Mucosa of stomach (tissue), 1 donor: ENCODE results near the gene NRTN.
"Not testable (repeated sequence)": the region's sequence is repeated elsewhere in the genome, so short reads cannot be mapped to it uniquely, and the experiment has no call there.

ENCODE experiments used
- H3K27me3 ChIP-seq: one replicate; pipeline ENCODE4 v1.7.0; 2013; ENCODE audit warnings: mild to moderate bottlenecking, low read length; ENCODE audit not compliant: control insufficient read depth, insufficient read depth
- H3K36me3 ChIP-seq: one replicate; pipeline ENCODE4 v1.7.0; 2013; ENCODE audit warnings: low read length; ENCODE audit not compliant: control insufficient read depth, insufficient read depth
- H3K4me1 ChIP-seq: one replicate; pipeline ENCODE4 v1.7.0; 2013; ENCODE audit warnings: mild to moderate bottlenecking, low read length; ENCODE audit not compliant: control insufficient read depth, insufficient read depth
- H3K4me3 ChIP-seq: one replicate; pipeline ENCODE4 v1.7.0; 2013; ENCODE audit warnings: low read length
- H3K9ac ChIP-seq: one replicate; pipeline ENCODE4 v1.7.0; 2013; ENCODE audit warnings: mild to moderate bottlenecking, low read length, moderate library complexity
- H3K9me3 ChIP-seq: one replicate; pipeline ENCODE4 v1.7.0; 2013; ENCODE audit warnings: mild to moderate bottlenecking, low read length, moderate library complexity; ENCODE audit not compliant: control insufficient read depth
- donor health status: Pancreatic carcinoma.

The NRTN gene

DNA sequence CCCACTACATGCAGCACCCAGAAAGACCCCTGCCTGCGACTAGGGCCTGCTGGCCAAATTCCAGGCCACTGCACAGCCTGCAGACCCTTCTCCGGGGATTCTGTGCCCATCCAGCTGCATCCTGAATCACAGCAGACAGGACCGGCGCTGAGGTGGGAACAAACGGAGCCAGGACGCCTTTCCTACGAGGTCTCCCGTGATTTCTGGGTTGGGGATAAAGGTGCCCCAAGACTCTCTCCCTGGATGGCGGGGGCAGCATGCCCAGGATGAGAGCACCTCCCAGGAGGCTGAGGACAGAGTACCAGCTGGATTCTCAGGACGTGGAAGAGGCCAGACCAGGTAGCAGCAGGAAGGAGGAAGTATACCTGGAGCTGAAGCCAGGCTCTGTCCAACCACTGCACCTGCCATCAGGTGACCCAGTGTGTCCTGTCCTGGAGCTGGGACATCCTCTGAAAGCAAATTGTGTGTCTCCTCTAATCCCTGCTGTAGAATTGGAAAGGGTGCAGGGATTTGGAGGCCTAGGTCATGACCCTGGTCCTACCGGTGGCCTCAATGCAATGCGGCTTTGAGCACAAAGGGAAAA is 68.8 kb downstream of the NRTN start:
- Histone ChIP-seq H3K9ac (no peak overlapping the region), H3K9me3 (no peaks in the 10 kb centered on the region), H3K27me3 (peaks cover 5% of the 10 kb centered on the region), H3K4me1 (no peaks in the 10 kb centered on the region), H3K36me3 (no peaks in the 10 kb centered on the region), H3K4me3 (no peak overlapping the region)

DNA sequence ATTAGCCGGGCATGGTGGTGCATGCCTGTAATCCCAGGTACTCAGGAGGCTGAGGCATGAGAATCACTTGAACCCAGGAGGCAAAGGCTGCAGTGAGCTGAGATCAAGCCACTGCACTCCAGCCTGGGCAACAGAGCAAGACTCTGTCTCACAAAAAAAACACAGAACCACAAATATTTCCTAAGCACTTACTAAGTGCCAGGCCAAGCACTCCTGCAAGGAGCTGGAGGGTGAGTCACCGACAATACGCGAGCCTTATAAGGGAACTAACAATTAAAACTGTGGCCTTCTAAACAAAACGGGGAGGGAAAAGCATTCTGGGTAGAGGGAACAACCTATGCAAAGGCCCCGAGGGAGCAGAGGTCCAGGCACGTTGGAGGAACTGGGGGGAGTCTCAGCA is 69.6 kb downstream of the NRTN start:
- H3K9me3 ChIP-seq, H3K36me3 ChIP-seq, H3K9ac ChIP-seq, H3K4me1 ChIP-seq, H3K4me3 ChIP-seq, H3K27me3 ChIP-seq: not testable (repeated sequence)

DNA sequence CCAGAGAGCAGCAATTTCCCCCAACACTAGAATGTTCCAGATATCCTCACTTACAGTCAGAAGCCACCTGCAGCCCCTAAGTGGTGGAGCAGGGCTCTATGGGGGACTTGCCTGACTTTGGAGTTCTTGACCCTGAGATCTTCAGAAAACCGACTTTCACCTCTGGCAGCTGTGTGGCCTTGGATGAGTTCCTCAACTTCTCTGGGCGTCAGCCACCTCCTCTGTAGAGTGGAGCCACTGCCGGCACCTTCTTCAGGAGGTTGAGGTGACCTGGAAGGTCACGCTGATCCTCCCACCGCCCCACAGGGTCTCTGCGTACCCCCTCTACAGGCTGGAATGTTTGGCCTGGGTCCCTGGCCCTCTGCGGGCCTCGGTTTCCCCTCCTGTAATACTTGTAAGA is 72.6 kb downstream of the NRTN start:
- no peaks in the 10 kb centered on the region for H3K36me3 ChIP-seq
- H3K9ac ChIP-seq: no peak overlapping the region
- H3K9me3 ChIP-seq: no peaks in the 10 kb centered on the region
- no peaks in the 10 kb centered on the region for H3K4me1 ChIP-seq
- no peak overlapping the region for H3K4me3 ChIP-seq
- H3K27me3 ChIP-seq: peaks cover 15% of the 10 kb centered on the region

DNA sequence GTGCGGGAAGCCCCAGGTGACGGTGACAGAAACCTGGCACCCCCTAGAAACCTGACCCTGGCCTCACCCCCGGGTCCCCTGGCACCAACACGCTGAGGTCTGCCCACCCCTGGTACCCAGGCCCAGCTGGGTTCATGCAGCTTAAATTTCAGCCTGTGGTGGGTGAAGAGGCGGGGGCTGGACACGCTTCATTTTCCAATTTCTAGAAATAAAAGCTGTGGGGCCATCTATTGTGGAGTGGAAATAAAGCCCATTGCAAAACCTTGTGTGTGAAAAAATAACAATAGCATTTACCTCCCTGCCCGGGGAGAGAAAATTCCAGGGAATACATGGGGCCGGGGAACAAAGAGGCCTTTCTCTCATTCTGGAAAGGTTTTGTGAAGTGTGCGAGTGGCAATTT is 73.0 kb downstream of the NRTN start:
- Histone ChIP-seq H3K4me1 (no peaks in the 10 kb centered on the region), H3K4me3 (no peak overlapping the region), H3K9me3 (no peaks in the 10 kb centered on the region), H3K27me3 (peaks cover 15% of the 10 kb centered on the region), H3K9ac (no peak overlapping the region), H3K36me3 (no peaks in the 10 kb centered on the region)
